AG04450 (cell line): ENCODE data around the gene ESPL1. TPM values are rescaled to one million over a fixed set of nuclear protein-coding genes. Genes with fewer than 3 reads are reported as not detected.

Experiments
- CTCF ChIA-PET: fragments of 300-600, 350-600 bp; formaldehyde crosslinking; extraction: SDS; loops from one replicate; lab custom pipeline; 2022; ENCODE audit warnings: antibody characterized with exemption, inconsistent platforms; lab: Charles Lee
- POLR2A ChIA-PET: fragments of 350-600 bp; formaldehyde crosslinking; extraction: SDS; loops from one replicate; lab custom pipeline; 2021; ENCODE audit warnings: antibody characterized with exemption, inconsistent platforms; lab: Yijun Ruan, JAX
- DNase-seq: peaks from one replicate; pipeline ENCODE4 v3.0.0-alpha.2; 2011; ENCODE audit warnings: low read depth, low spot score
- H3K27ac ChIP-seq: one replicate; pipeline ENCODE4 v1.5.1; 2012; ENCODE audit warnings: low read depth, low read length, control low read depth
- H3K27me3 ChIP-seq: one replicate; pipeline ENCODE4 v1.6.0; 2012; ENCODE audit warnings: low read length; ENCODE audit not compliant: control insufficient read depth, insufficient read depth
- H3K4me3 ChIP-seq: 2 replicates; pipeline ENCODE4 v1.5.1; 2011; ENCODE audit warnings: mild to moderate bottlenecking, low read depth, low read length, control low read depth
- H3K9me3 ChIP-seq: 2 replicates; pipeline ENCODE4 v1.5.1; 2012; ENCODE audit warnings: low read length; ENCODE audit not compliant: control insufficient read depth, insufficient read depth
- CTCF ChIP-seq: IDR thresholded peaks from 2 replicates; pipeline ENCODE4 v1.5.1; 2011; ENCODE audit warnings: low read depth, low read length, control low read depth, inconsistent platforms
- polyA plus RNA-seq: library from polyadenylated mRNA; depleted of rRNA; stranded (reverse); fragments of >200 nt; gene quantifications from 2 replicates; pipeline ENCODE4 v1.2.3, GENCODE V29; 2011

ESPL1 gene
- polyA plus RNA-seq, 1 experiment, result 1.6 TPM

- CTCF ChIA-PET, result interaction anchor here (0.6 to 1.5 kb wide), 5 partner anchors 9 to 226 kb away, joined by 3 to 7 read pairs (median 4); no protein-coding TSS in a partner anchor
- H3K4me3 ChIP-seq, result peak overlapping the region; percentile 88
- peak overlapping the region; percentile 68 for H3K27ac ChIP-seq
- POLR2A ChIA-PET, result interaction anchor here (0.7 to 0.9 kb wide), 2 partner anchors 9 to 16 kb away, joined by 3 read pairs; no protein-coding TSS in a partner anchor
- DNase-seq, result no peak
- peak; percentile 32; the same call in 1 of the 2 replicates for TF ChIP-seq CTCF
- peaks cover 2% of the 10 kb centered on the region for H3K27me3 ChIP-seq
- no peaks in the 10 kb centered on the region; the same call in 1 of the 2 replicates for H3K9me3 ChIP-seq
These were observed 16.4 kb upstream of the ESPL1 start for GRCh38 chr12:53251477-53252348.

- ChIA-PET POLR2A (interaction anchor here (1.4 kb wide), 1 partner anchor 33 kb away, joined by 5 read pairs; no protein-coding TSS in a partner anchor), CTCF (interaction anchor here (0.9 to 1.5 kb wide), 5 partner anchors 10 to 69 kb away, joined by 3 to 4 read pairs (median 3); partner anchors contain the start of gene AAAS)
These were observed 15.7 kb upstream of the ESPL1 start for GRCh38 chr12:53252349-53252916.

GRCh38 chr12:53253298-53253697, 14.8 kb upstream of the ESPL1 start:
- no peak for TF ChIP-seq CTCF
- ChIA-PET CTCF (interaction anchor here (0.9 to 1.3 kb wide), 3 partner anchors 10 to 68 kb away, joined by 3 read pairs; partner anchors contain the start of gene AAAS), POLR2A (interaction anchor here (1.4 kb wide), 1 partner anchor 34 kb away, joined by 5 read pairs; no protein-coding TSS in a partner anchor)
- Histone ChIP-seq H3K27ac (no peak overlapping the region), H3K4me3 (peak overlapping the region; percentile 88), H3K27me3 (no peaks in the 10 kb centered on the region), H3K9me3 (no peaks in the 10 kb centered on the region; the same call in 1 of the 2 replicates)
- no peak for DNase-seq

More at GRCh38 chr12:53252349-53252916, 15.7 kb upstream of the ESPL1 start:
- no peaks in the 10 kb centered on the region; the same call in 1 of the 2 replicates for H3K9me3 ChIP-seq
- no peaks in the 10 kb centered on the region for H3K27me3 ChIP-seq
- H3K27ac ChIP-seq, result peak overlapping the region; percentile 68
- DNase-seq, result no peak
- TF ChIP-seq CTCF, result 0 out of 2 replicates have a peak, but pooled peaks have one; percentile 37
- peak overlapping the region; percentile 88 for H3K4me3 ChIP-seq

GRCh38 chr12:53254816-53255545, 13.1 kb upstream of the ESPL1 start:
- ChIA-PET CTCF (interaction anchor here (0.8 kb wide), 2 partner anchors 41 to 66 kb away, joined by 4 to 5 read pairs; no protein-coding TSS in a partner anchor), POLR2A (no interaction called here)
- Histone ChIP-seq H3K27ac (no peak overlapping the region), H3K9me3 (no peaks in the 10 kb centered on the region; the same call in 1 of the 2 replicates), H3K4me3 (no peak overlapping the region), H3K27me3 (no peaks in the 10 kb centered on the region)
- no peak for DNase-seq
- no peak for TF ChIP-seq CTCF
